ENCODE measurements around the gene IGSF21.

- no peak for TF ChIP-seq CTCF (IDR thresholded peaks at IDR 0.05; ENCODE audit: poor library complexity)
- TF ChIP-seq EZH2 (IDR thresholded peaks at IDR 0.05; ENCODE audit: borderline replicate concordance) = no peak
- no peak for TF ChIP-seq EZH2phosphoT487 (IDR thresholded peaks at IDR 0.05; ENCODE audit: low read depth, severe bottlenecking, unreplicated experiment)
Observed at GRCh38 chr1:18201997-18202719, 94.6 kb downstream of the IGSF21 start.
